Fibroblast of villous mesenchyme (primary cell): ENCODE measurements around the gene TEX54. TPM values are rescaled to one million over a fixed set of nuclear protein-coding genes. Genes with fewer than 3 reads are reported as not detected.

Source experiments
- DNase-seq: peaks from one replicate; pipeline ENCODE4 v3.0.0-alpha.2; 2010; ENCODE audit warnings: low read depth
- H3K4me3 ChIP-seq: 2 replicates; pipeline ENCODE4 v1.5.1; 2011; ENCODE audit warnings: low read depth, mild to moderate bottlenecking, low read length
- total RNA-seq: library from RNA; depleted of rRNA; stranded (reverse); fragments of >200 nt; gene quantifications from 2 replicates; pipeline ENCODE4 v1.2.3, GENCODE V29; 2012
- TF ChIP-seq, protein P1 (sequence below): IDR thresholded peaks from 2 replicates; pipeline ENCODE4 v1.5.1; 2012; ENCODE audit warnings: low read depth, mild to moderate bottlenecking, low read length; ENCODE audit not compliant: insufficient read depth

TEX54 gene
- total RNA-seq, 1 donor: not detected

DNA sequence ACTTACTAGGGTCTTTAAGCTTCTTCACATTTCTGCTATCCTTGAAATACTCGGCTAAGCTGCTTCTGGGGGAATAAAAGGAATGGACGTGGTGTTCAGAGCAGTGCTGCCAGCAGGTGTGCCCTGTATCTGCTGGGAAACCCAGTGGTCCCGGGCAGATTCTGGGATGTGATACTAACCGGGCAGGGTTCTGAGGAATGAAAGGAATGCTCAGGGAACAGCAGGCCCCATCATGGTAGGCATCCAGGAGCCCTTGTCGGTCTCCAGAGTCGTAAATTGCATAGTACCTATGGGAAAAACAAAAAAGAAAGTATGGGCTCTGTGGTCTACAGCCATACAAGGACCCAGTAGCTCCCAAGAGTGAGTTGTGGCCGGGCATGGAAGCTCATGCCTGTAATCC lies 36.4 kb downstream of the TEX54 start:
- DNase-seq: no peak
- H3K4me3 ChIP-seq: no peak overlapping the region
- TF ChIP-seq, protein P1, sequence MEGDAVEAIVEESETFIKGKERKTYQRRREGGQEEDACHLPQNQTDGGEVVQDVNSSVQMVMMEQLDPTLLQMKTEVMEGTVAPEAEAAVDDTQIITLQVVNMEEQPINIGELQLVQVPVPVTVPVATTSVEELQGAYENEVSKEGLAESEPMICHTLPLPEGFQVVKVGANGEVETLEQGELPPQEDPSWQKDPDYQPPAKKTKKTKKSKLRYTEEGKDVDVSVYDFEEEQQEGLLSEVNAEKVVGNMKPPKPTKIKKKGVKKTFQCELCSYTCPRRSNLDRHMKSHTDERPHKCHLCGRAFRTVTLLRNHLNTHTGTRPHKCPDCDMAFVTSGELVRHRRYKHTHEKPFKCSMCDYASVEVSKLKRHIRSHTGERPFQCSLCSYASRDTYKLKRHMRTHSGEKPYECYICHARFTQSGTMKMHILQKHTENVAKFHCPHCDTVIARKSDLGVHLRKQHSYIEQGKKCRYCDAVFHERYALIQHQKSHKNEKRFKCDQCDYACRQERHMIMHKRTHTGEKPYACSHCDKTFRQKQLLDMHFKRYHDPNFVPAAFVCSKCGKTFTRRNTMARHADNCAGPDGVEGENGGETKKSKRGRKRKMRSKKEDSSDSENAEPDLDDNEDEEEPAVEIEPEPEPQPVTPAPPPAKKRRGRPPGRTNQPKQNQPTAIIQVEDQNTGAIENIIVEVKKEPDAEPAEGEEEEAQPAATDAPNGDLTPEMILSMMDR: no peak

DNA sequence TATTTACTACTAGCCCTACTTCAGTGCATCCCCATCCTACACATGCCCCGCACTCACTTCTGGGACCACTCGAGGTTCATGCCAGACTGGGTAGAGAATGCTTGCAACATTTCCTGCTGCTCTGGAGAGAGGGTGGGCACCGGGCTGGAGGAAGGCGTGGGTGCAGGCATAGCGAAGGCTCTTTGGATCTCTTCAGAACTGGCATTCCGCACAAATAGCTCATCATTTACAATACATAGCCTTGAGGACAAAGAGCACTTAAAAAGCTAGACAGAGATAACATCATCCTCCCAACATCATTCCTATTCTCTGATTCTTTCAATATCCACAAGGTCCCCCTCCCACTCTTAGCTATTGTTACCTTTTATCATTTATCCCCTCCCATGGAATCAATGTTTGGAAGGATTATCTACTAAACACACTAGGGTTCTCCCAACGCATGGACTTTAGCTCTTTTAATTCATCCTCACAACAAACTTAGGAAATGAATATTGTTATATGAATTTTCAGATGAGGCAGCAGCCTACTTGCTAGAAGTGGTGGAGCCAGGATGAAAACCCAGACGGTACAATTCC lies 38.4 kb downstream of the TEX54 start:
- no peak for DNase-seq
- TF ChIP-seq, protein P1: no peak
- H3K4me3 ChIP-seq: no peak overlapping the region

DNA sequence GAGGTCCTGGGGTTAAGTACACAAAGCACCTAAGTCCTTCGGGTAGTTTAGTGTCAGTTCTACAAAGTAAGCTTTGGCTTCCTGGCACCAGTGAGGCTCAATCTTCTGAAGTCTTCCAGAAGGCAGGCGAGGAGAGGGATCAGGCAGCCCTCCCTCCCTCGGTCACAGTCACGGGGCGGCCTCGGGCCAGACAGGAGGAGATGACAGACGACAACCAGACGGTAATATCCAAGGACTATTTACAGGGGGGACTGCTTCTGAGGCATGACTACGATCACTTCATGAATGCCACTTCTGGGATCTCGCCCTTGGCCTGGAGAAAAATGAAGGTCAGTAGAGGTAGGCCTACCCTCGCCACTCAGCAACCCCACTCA lies 40.5 kb downstream of the TEX54 start:
- no peak for DNase-seq
- TF ChIP-seq, protein P1: no peak
- H3K4me3 ChIP-seq: peak overlapping the region; percentile 71

DNA sequence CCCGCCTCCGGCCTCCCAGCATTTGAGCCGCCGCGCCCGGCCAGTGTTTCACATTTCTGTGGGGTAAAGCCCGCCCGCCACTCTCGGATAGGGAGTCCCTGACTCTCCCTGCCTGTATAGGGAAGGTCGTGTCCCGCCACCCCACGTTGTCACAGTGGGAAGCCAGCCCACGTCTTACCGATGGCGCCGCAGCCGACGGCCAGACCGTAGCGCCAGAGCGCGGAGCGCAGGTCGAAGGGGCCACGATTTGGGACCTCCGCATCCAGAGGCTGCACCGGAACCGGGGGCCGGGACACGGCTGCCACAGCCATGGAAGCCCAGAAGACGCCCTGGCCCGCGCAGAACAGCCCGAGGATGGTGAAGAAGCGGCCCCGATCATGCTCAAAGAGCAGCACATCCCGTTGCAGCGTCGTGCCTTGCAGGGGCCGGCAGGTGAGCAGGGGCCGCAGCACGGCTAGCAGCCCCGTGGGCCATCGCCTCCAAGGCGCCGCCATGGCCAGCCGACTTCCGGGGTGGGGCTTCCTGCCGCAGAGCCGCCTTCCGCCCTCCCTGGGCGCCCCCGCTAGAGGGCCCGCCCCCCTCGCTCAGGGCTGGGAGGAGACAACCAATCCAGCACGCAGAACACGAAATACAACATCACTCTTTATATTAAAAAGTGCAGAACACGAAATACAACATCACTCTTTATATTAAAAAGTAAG lies 41.0 kb downstream of the TEX54 start, which contains the start of gene TMEM223:
Gene TMEM223 (minus strand): TSS at position 506 of the 701 bp plus-strand sequence. CDS start 12 bp downstream, at position 494.
- TF ChIP-seq, protein P1: no peak
- H3K4me3 ChIP-seq: peak within 1 kb of the TSS; percentile 71
- DNase-seq: peak; percentile 80

DNA sequence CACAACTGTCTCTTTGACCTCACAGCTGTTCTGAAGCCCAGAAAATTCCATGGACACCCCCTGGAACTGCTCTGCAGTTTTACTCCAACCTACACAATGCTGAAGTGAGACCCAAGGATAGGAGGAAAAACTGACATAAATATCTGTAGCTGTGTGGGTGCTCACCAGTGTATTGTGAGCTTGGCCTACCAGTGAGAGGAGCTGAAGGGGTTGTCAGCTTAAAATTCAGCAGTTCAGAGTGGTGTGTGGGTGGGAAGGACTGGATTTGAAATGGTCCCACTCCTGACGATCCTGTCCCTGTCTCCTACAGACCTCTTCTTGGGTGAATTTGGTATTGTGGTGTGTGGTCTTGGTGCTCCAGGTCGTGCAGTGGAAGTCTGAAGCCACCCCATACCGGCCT lies 43.1 kb downstream of the TEX54 start:
- no peak overlapping the region for H3K4me3 ChIP-seq
- TF ChIP-seq, protein P1: no peak
- DNase-seq: no peak

DNA sequence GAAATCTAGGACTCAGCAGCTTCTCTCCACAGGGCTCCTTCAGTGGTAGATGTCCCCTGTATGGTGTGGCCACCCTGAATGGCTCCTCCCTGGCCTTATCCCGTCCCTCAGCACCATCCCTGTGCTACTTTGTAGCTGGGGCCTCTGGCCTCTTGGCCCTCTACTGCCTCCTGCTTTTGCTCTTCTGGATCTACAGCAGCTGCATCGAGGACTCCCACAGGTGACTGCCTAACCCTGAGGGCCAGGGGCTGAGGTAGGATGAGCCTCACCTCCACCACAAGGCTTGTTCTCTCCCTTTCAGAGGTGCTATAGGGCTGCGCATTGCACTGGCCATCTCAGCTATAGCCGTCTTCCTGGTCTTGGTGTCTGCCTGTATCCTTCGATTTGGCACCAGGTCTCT lies 43.6 kb downstream of the TEX54 start:
- no peak for DNase-seq
- TF ChIP-seq, protein P1: no peak
- H3K4me3 ChIP-seq: no peak overlapping the region
